Astrocyte (in vitro differentiated cells and primary cell): ENCODE results near the gene SLC8A3. TPM values are rescaled to one million over a fixed set of nuclear protein-coding genes. Genes with fewer than 3 reads are reported as not detected.
A peak's percentile ranks its signal among the peaks of the same experiment; 100 is the strongest.

Experiments
- DNase-seq: peaks from one replicate; pipeline ENCODE4 v3.0.0-alpha.2; 2010; ENCODE audit warnings: low read depth
- FAIRE-seq: peaks from 2 replicates; lab custom pipeline; 2011; peaks lifted over from hg19 to GRCh38; lab: Jason Lieb, UNC
- H2AFZ ChIP-seq: 2 replicates; pipeline ENCODE4 v1.6.0; 2012; ENCODE audit warnings: low read depth, low read length, inconsistent platforms
- H3K27ac ChIP-seq: 2 replicates; pipeline ENCODE4 v1.5.1; 2011; ENCODE audit warnings: low read depth, low read length, inconsistent platforms
- H3K27me3 ChIP-seq: 2 replicates; pipeline ENCODE4 v1.6.0; 2011; ENCODE audit warnings: low read length, inconsistent platforms; ENCODE audit not compliant: insufficient read depth
- H3K36me3 ChIP-seq: 2 replicates; pipeline ENCODE4 v1.5.1; 2011; ENCODE audit warnings: low read length, inconsistent platforms; ENCODE audit not compliant: insufficient read depth
- H3K4me1 ChIP-seq: 2 replicates; pipeline ENCODE4 v1.5.1; 2011; ENCODE audit warnings: low read length, inconsistent platforms; ENCODE audit not compliant: insufficient read depth
- H3K4me2 ChIP-seq: 2 replicates; pipeline ENCODE4 v1.6.0; 2012; ENCODE audit warnings: low read length, inconsistent platforms
- H3K4me3 ChIP-seq: 2 replicates; pipeline ENCODE4 v1.5.1; 2011; ENCODE audit warnings: low read depth, mild to moderate bottlenecking, low read length, inconsistent platforms; ENCODE audit not compliant: insufficient read depth
- H3K79me2 ChIP-seq: 2 replicates; pipeline ENCODE4 v1.6.0; 2012; ENCODE audit warnings: mild to moderate bottlenecking, low read length, inconsistent platforms; ENCODE audit not compliant: insufficient read depth
- H3K9ac ChIP-seq: 2 replicates; pipeline ENCODE4 v1.6.0; 2012; ENCODE audit warnings: mild to moderate bottlenecking, low read length, inconsistent platforms
- H3K9me3 ChIP-seq: 2 replicates; pipeline ENCODE4 v1.5.1; 2012; ENCODE audit warnings: low read depth, mild to moderate bottlenecking, low read length, inconsistent platforms; ENCODE audit not compliant: insufficient read depth
- H4K20me1 ChIP-seq: 2 replicates; pipeline ENCODE4 v1.6.0; 2012; ENCODE audit warnings: low read length, inconsistent platforms; ENCODE audit not compliant: insufficient read depth
- H3K27ac Mint-ChIP-seq: one replicate; pipeline ENCODE4 v1.8.0; 2021; ENCODE audit warnings: mild to moderate bottlenecking, mixed read lengths; ENCODE audit not compliant: unreplicated experiment
- H3K27me3 Mint-ChIP-seq: one replicate; pipeline ENCODE4 v1.8.0; 2021; ENCODE audit warnings: low read depth, mixed read lengths; ENCODE audit not compliant: unreplicated experiment
- H3K36me3 Mint-ChIP-seq: one replicate; pipeline ENCODE4 v1.8.0; 2021; ENCODE audit warnings: low read depth, mixed read lengths; ENCODE audit not compliant: unreplicated experiment
- H3K4me1 Mint-ChIP-seq: one replicate; pipeline ENCODE4 v1.8.0; 2021; ENCODE audit warnings: low read depth, mixed read lengths; ENCODE audit not compliant: unreplicated experiment
- H3K4me3 Mint-ChIP-seq: one replicate; pipeline ENCODE4 v1.8.0; 2021; ENCODE audit warnings: mild to moderate bottlenecking, moderate library complexity, mixed read lengths; ENCODE audit not compliant: unreplicated experiment
- H3K9me3 Mint-ChIP-seq: one replicate; pipeline ENCODE4 v1.8.0; 2021; ENCODE audit warnings: mild to moderate bottlenecking, mixed read lengths; ENCODE audit not compliant: unreplicated experiment
- EZH2 ChIP-seq: IDR thresholded peaks from 2 replicates; pipeline ENCODE4 v1.6.1; 2012; ENCODE audit warnings: mild to moderate bottlenecking, low read length, inconsistent platforms; ENCODE audit not compliant: insufficient read depth
- total RNA-seq: library from RNA; stranded (reverse); gene quantifications from 2 replicates; pipeline ENCODE4 v1.2.1, GENCODE V29; 2021
- TF ChIP-seq, protein P1 (sequence below): IDR thresholded peaks from 2 replicates; pipeline ENCODE4 v1.5.1; 2011; ENCODE audit warnings: low read depth, mild to moderate bottlenecking, inconsistent platforms, low read length, moderate library complexity; ENCODE audit not compliant: insufficient read depth

Gene SLC8A3
- total RNA-seq, 1 donor from 2014 or later: 0.45 TPM

DNA sequence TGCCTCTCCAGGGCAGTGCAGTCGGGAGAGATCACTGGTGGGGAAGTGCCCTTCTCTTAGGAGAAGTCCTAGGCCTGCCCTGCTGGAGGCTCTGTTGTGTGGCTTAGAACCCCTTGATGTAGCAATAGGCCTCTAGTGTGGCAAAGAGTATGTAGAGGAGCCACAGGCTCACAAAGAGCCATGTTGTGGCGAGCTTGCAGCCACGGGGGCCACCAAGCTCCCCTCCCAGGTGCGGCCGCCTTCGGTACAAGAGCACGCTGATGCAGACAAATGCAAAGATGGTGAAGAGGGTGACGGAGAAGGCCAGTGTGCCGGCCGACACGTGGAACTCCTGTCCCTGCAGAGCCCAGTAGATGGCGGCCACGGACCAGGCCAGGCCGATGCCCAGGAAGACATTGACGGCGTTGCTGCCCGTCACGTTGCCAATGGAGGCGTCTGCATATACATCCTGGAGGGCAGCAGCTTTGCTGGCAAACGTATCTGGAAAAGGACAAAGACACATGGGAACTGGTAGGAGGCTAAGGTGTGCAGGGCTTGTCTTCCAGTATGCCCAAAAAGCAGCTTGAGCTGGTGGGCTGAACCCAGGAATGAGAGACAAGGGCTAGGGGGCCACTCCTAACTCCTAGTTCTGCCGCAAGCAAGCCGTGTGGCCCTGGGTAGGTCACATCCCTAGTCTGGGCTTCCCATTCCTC lies 142.8 kb downstream of the SLC8A3 start:
- Histone ChIP-seq H3K27ac (no peak overlapping the region), H3K36me3 (no peaks in the 10 kb centered on the region), H3K79me2 (no peaks in the 10 kb centered on the region), H3K27me3 (peaks cover 6% of the 10 kb centered on the region), H2AFZ (peak overlapping the region; percentile 16), H4K20me1 (no peaks in the 10 kb centered on the region), H3K4me2 (no peak overlapping the region), H3K4me1 (no peaks in the 10 kb centered on the region), H3K4me3 (no peak overlapping the region), H3K9ac (no peak overlapping the region), H3K9me3 (no peaks in the 10 kb centered on the region)
- no peak overlapping the region for H3K4me3 Mint-ChIP-seq
- DNase-seq (peak; percentile 2), FAIRE-seq (no peak)
- no peaks in the 10 kb centered on the region for H3K9me3 Mint-ChIP-seq
- no peak overlapping the region for H3K27ac Mint-ChIP-seq
- no peaks in the 10 kb centered on the region for H3K36me3 Mint-ChIP-seq
- H3K4me1 Mint-ChIP-seq: peaks cover 2% of the 10 kb centered on the region
- peaks cover 50% of the 10 kb centered on the region for H3K27me3 Mint-ChIP-seq
- TF ChIP-seq, protein P1, sequence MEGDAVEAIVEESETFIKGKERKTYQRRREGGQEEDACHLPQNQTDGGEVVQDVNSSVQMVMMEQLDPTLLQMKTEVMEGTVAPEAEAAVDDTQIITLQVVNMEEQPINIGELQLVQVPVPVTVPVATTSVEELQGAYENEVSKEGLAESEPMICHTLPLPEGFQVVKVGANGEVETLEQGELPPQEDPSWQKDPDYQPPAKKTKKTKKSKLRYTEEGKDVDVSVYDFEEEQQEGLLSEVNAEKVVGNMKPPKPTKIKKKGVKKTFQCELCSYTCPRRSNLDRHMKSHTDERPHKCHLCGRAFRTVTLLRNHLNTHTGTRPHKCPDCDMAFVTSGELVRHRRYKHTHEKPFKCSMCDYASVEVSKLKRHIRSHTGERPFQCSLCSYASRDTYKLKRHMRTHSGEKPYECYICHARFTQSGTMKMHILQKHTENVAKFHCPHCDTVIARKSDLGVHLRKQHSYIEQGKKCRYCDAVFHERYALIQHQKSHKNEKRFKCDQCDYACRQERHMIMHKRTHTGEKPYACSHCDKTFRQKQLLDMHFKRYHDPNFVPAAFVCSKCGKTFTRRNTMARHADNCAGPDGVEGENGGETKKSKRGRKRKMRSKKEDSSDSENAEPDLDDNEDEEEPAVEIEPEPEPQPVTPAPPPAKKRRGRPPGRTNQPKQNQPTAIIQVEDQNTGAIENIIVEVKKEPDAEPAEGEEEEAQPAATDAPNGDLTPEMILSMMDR: peak; percentile 49
- TF ChIP-seq EZH2: no peak

DNA sequence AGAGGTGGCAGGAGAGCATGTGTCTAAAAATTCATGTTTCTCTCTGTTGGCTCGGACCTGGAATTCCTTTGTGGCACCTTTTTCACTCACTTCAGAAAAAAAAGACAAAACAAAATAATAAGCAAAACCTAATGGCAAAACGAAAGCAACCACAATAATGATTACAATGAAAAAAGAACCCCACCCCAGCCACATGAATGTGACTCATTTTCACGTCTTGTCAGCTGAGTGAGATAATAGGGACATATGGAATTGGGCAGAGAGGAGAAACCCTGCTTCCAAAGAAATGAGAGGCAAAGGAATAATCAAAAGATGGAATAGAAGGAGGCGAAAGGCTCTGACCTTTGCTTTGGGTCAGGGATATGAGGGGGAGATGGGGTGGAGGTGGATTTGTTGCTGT lies 143.4 kb downstream of the SLC8A3 start:
- Mint-ChIP-seq H3K36me3 (no peaks in the 10 kb centered on the region), H3K27me3 (peaks cover 54% of the 10 kb centered on the region), H3K4me1 (peaks cover 2% of the 10 kb centered on the region), H3K4me3 (no peak overlapping the region), H3K9me3 (no peaks in the 10 kb centered on the region), H3K27ac (no peak overlapping the region)
- TF ChIP-seq EZH2: no peak
- TF ChIP-seq, protein P1: no peak
- FAIRE-seq (no peak), DNase-seq (no peak)
- Histone ChIP-seq H3K27ac (no peak overlapping the region), H2AFZ (no peak overlapping the region), H3K27me3 (peaks cover 6% of the 10 kb centered on the region), H3K4me1 (no peaks in the 10 kb centered on the region), H4K20me1 (no peaks in the 10 kb centered on the region), H3K4me2 (no peak overlapping the region), H3K9ac (no peak overlapping the region), H3K4me3 (no peak overlapping the region), H3K79me2 (no peaks in the 10 kb centered on the region), H3K9me3 (no peaks in the 10 kb centered on the region), H3K36me3 (no peaks in the 10 kb centered on the region)

GRCh38 chr14:70043001-70043400 lies 145.8 kb downstream of the SLC8A3 start:
- DNase-seq: no peak
- Histone ChIP-seq H3K36me3 (no peaks in the 10 kb centered on the region), H4K20me1 (no peaks in the 10 kb centered on the region), H3K79me2 (no peaks in the 10 kb centered on the region), H3K9me3 (no peaks in the 10 kb centered on the region), H2AFZ (no peak overlapping the region), H3K27ac (no peak overlapping the region), H3K4me2 (no peak overlapping the region), H3K9ac (no peak overlapping the region), H3K27me3 (peaks cover 6% of the 10 kb centered on the region), H3K4me3 (no peak overlapping the region), H3K4me1 (no peaks in the 10 kb centered on the region)
- H3K27me3 Mint-ChIP-seq: peaks cover 47% of the 10 kb centered on the region
- H3K9me3 Mint-ChIP-seq: no peaks in the 10 kb centered on the region
- no peaks in the 10 kb centered on the region for H3K36me3 Mint-ChIP-seq
- no peak for FAIRE-seq
- H3K4me1 Mint-ChIP-seq: peaks cover 2% of the 10 kb centered on the region
- no peak overlapping the region for H3K27ac Mint-ChIP-seq
- H3K4me3 Mint-ChIP-seq: no peak overlapping the region
- no peak for TF ChIP-seq EZH2
- TF ChIP-seq, protein P1: no peak
